Measurements from ENCODE around the gene PER1. TPM values are rescaled to one million over a fixed set of nuclear protein-coding genes. Genes with fewer than 3 reads are reported as not detected.

Gene PER1
- total RNA-seq, 1 experiment from 2014 or later, result 17.1 TPM

DNA sequence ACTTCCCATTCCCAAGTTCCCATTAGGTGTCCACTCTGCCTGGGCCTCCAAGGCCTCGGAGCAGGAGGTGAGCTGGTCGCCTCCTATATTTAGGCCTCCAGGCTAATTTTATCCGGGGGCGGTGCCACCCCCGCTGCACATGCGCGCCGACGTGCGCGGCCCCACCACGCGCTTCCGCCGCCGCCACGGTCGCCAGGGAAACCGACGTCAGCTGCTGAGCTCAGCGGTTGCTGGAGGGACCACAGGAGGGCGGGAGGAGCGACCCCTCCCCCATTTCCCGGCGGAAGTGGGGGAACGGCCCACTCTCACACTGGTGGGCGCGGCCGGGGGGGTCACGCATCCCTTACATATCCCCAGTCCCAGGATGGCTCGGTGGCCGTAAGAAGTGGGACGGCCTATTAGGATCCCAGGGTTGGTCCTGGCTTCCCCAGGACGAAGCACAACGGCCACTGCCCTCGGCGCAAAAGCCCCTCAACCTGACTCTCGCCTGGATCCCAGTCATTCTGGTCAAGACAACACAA, 1.0 kb downstream of the PER1 start:
- Histone ChIP-seq H3K27me3 (ENCODE audit: control insufficient read depth, insufficient read depth, low read length) (no peaks in the 10 kb centered on the region), H3K4me1 (ENCODE audit: control insufficient read depth, insufficient read depth, low read length) (peaks cover 31% of the 10 kb centered on the region), H3K9me3 (ENCODE audit: control insufficient read depth, insufficient read depth, low read depth, low read length) (no peaks in the 10 kb centered on the region), H3K36me3 (ENCODE audit: control insufficient read depth, insufficient read depth, low read length) (no peaks in the 10 kb centered on the region; the same call in 1 of the 2 replicates), H3K4me3 (ENCODE audit: low read depth in 2 of 2, low read length in 2 of 2) (peak overlapping the region in 1 of 2 experiments; percentile 53; a peak in 2 of 4 replicates), H3K27ac (ENCODE audit: low read length) (no peak overlapping the region)
- ATAC-seq (no peak), DNase-seq (ENCODE audit: low read depth, low spot score) (no peak)
- CTCF ChIA-PET, result interaction anchor here (0.5 kb wide), 1 partner anchor 153 kb away, joined by 6 read pairs; no protein-coding TSS in a partner anchor
- intact Hi-C loops (cut with micrococcal nuclease; ENCODE audit: unreplicated experiment), result no loop called here
- POLR2A ChIA-PET, result no interaction called here
- in situ Hi-C loops (cut with HindIII; ENCODE audit: low pct_unique_long_range_greater_than_20kb, low sequenced_read_pairs), result no loop called here
- TF ChIP-seq, protein P1, sequence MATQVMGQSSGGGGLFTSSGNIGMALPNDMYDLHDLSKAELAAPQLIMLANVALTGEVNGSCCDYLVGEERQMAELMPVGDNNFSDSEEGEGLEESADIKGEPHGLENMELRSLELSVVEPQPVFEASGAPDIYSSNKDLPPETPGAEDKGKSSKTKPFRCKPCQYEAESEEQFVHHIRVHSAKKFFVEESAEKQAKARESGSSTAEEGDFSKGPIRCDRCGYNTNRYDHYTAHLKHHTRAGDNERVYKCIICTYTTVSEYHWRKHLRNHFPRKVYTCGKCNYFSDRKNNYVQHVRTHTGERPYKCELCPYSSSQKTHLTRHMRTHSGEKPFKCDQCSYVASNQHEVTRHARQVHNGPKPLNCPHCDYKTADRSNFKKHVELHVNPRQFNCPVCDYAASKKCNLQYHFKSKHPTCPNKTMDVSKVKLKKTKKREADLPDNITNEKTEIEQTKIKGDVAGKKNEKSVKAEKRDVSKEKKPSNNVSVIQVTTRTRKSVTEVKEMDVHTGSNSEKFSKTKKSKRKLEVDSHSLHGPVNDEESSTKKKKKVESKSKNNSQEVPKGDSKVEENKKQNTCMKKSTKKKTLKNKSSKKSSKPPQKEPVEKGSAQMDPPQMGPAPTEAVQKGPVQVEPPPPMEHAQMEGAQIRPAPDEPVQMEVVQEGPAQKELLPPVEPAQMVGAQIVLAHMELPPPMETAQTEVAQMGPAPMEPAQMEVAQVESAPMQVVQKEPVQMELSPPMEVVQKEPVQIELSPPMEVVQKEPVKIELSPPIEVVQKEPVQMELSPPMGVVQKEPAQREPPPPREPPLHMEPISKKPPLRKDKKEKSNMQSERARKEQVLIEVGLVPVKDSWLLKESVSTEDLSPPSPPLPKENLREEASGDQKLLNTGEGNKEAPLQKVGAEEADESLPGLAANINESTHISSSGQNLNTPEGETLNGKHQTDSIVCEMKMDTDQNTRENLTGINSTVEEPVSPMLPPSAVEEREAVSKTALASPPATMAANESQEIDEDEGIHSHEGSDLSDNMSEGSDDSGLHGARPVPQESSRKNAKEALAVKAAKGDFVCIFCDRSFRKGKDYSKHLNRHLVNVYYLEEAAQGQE (IDR thresholded peaks at IDR 0.05; ENCODE audit: insufficient read depth in 1 of 2, low read depth in 2 of 2, low read length in 1 of 2), result no peak
- TF ChIP-seq SIN3A (IDR thresholded peaks at IDR 0.05; ENCODE audit: borderline replicate concordance, insufficient read depth, low read depth, low read length) (no peak), POLR2AphosphoS5 (IDR thresholded peaks at IDR 0.05; ENCODE audit: low read depth, low read length) (no peak), TCF7L2 (IDR thresholded peaks at IDR 0.05; ENCODE audit: low read depth, low read length) (no peak)
- TF ChIP-seq, protein P2, sequence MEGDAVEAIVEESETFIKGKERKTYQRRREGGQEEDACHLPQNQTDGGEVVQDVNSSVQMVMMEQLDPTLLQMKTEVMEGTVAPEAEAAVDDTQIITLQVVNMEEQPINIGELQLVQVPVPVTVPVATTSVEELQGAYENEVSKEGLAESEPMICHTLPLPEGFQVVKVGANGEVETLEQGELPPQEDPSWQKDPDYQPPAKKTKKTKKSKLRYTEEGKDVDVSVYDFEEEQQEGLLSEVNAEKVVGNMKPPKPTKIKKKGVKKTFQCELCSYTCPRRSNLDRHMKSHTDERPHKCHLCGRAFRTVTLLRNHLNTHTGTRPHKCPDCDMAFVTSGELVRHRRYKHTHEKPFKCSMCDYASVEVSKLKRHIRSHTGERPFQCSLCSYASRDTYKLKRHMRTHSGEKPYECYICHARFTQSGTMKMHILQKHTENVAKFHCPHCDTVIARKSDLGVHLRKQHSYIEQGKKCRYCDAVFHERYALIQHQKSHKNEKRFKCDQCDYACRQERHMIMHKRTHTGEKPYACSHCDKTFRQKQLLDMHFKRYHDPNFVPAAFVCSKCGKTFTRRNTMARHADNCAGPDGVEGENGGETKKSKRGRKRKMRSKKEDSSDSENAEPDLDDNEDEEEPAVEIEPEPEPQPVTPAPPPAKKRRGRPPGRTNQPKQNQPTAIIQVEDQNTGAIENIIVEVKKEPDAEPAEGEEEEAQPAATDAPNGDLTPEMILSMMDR (IDR thresholded peaks at IDR 0.05), result no peak
- no TSS peak for BruUV-seq (replicated peaks)

DNA sequence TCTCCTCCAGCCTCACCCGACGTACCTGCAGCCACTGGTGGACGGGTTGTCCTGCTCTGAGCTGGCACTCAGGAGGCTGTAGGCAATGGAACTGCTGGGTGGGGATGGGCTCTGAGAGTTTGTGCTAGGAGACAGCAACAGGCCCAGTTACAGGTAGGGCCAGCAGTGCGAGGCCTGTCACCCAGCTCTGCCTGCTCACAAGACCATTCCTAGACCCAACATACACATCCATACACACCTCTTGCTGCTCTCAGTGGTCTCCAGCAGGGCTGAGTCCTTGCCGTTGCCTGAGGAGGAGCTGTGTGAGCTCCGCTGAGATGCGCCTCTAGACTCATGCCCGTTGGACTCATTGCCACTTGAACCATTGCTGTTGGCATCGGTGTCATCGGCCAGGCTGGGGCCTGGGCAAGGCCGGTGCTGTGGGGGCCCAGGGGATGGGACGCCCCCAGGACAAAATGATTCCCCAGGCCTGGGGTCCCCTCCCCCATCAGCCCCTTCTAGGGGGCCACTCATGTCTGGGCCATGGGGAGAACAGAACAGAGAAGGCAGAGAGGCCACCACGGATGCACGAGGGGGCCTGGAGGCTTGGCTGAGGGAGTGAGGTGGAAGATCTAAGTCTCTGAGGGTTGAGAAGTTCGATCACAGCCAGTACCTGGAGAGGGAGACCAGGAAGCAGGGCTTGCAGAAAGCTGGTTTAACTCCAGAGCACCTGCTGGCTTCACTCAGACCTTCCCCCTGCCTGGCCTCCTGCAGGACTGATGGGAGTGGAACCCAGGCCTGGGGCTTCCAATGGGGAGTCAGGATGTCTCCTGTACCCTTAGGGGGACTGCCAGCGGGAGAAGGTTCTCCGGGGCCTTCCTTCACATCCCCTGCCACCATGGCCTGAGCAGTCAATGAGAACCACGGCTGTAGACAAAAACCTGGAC, 1.7 kb downstream of the PER1 start:
- ATAC-seq (no peak), DNase-seq (ENCODE audit: low read depth, low spot score) (no peak)
- TF ChIP-seq, protein P2 (IDR thresholded peaks at IDR 0.05), result no peak
- TF ChIP-seq, protein P1 (IDR thresholded peaks at IDR 0.05; ENCODE audit: insufficient read depth in 1 of 2, low read depth in 2 of 2, low read length in 1 of 2), result no peak
- no peak for TF ChIP-seq SIN3A (IDR thresholded peaks at IDR 0.05; ENCODE audit: borderline replicate concordance, insufficient read depth, low read depth, low read length)
- TF ChIP-seq TCF7L2 (IDR thresholded peaks at IDR 0.05; ENCODE audit: low read depth, low read length), result no peak
- no peak for TF ChIP-seq POLR2AphosphoS5 (IDR thresholded peaks at IDR 0.05; ENCODE audit: low read depth, low read length)
- BruUV-seq (replicated peaks), result no TSS peak
- Histone ChIP-seq H3K4me3 (ENCODE audit: low read depth in 2 of 2, low read length in 2 of 2) (no peak overlapping the region; a peak in 1 of 4 replicates), H3K4me1 (ENCODE audit: control insufficient read depth, insufficient read depth, low read length) (peaks cover 31% of the 10 kb centered on the region), H3K36me3 (ENCODE audit: control insufficient read depth, insufficient read depth, low read length) (no peaks in the 10 kb centered on the region; the same call in 1 of the 2 replicates), H3K27me3 (ENCODE audit: control insufficient read depth, insufficient read depth, low read length) (no peaks in the 10 kb centered on the region), H3K9me3 (ENCODE audit: control insufficient read depth, insufficient read depth, low read depth, low read length) (no peaks in the 10 kb centered on the region), H3K27ac (ENCODE audit: low read length) (no peak overlapping the region)
- ChIA-PET POLR2A (no interaction called here), CTCF (interaction anchor here (0.5 kb wide), 1 partner anchor 152 kb away, joined by 6 read pairs; no protein-coding TSS in a partner anchor)
- in situ Hi-C loops (cut with HindIII; ENCODE audit: low pct_unique_long_range_greater_than_20kb, low sequenced_read_pairs), result no loop called here
- intact Hi-C loops (cut with micrococcal nuclease; ENCODE audit: unreplicated experiment), result no loop called here

All from Panc1 (cell line).